Measurements from ENCODE around the gene CLCN3. TPM values are rescaled to one million over a fixed set of nuclear protein-coding genes. Genes with fewer than 3 reads are reported as not detected.

Gene CLCN3
- total and polyA plus RNA-seq, 2 of the 13 experiments (the other 11 are each of a cell fraction or from before 2014, with no cell fraction given), result 13.6 to 23.7 TPM

DNA sequence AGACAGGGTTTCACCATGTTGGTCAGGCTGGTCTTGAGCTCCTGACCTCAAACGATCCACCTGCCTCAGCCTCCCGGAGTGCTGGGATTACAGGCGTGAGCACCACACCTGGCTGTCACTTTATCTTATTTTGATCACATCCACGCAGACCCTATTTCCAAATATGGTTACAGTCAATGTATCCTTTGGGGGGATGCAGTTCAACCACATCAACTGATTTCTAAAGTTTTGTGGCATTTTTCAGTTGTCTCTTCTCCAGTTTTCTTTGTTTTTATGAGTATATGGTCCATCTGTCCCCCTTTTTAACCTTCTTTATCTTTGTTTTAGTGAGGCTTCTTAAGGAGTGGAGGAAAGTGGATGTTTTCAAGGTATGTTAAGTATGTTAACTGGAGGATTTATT, 141.5 kb downstream of the CLCN3 start:
- Histone ChIP-seq H3K9ac (ENCODE audit: insufficient read depth, low read depth, low read length) (no peak overlapping the region), H4K20me1 (ENCODE audit: insufficient read depth, low read length) (no peaks in the 10 kb centered on the region), H3K79me2 (ENCODE audit: insufficient read depth, low read length) (no peaks in the 10 kb centered on the region), H3K9me3 (ENCODE audit: low read length) (no peaks in the 10 kb centered on the region), H3K4me2 (ENCODE audit: low read depth, low read length) (no peak overlapping the region), H3K36me3 (replicated peaks in 1 of 2; ENCODE audit: control insufficient read depth in 1 of 2, insufficient read depth in 2 of 2, low read length in 2 of 2) (no peaks in the 10 kb centered on the region), H3K27me3 (ENCODE audit: control insufficient read depth in 1 of 2, insufficient read depth in 2 of 2, low read length in 2 of 2) (no peaks in the 10 kb centered on the region; a peak in 1 of 5 replicates), H3K4me3 (replicated peaks in 1 of 3; ENCODE audit: insufficient read depth in 1 of 3, low read depth in 2 of 3, low read length in 3 of 3) (no peak overlapping the region), H2AFZ (ENCODE audit: low read length) (no peak overlapping the region), H3K27ac (ENCODE audit: extremely low read length, insufficient read depth, low read length) (no peak overlapping the region), H3K4me1 (ENCODE audit: insufficient read depth, low read length) (peaks cover 10% of the 10 kb centered on the region)
- no peak for ATAC-seq
- TF ChIP-seq ZNF260 (CRISPR knock-in tag; IDR thresholded peaks at IDR 0.05; ENCODE audit: borderline replicate concordance, low read depth) (no peak), ZNF510 (CRISPR knock-in tag; IDR thresholded peaks at IDR 0.05; ENCODE audit: low read depth) (no peak), SATB2 (CRISPR knock-in tag; IDR thresholded peaks at IDR 0.05) (no peak), ZNF546 (CRISPR knock-in tag; conservative IDR thresholded peaks at IDR 0.05) (no peak)
- TF ChIP-seq, protein P1, sequence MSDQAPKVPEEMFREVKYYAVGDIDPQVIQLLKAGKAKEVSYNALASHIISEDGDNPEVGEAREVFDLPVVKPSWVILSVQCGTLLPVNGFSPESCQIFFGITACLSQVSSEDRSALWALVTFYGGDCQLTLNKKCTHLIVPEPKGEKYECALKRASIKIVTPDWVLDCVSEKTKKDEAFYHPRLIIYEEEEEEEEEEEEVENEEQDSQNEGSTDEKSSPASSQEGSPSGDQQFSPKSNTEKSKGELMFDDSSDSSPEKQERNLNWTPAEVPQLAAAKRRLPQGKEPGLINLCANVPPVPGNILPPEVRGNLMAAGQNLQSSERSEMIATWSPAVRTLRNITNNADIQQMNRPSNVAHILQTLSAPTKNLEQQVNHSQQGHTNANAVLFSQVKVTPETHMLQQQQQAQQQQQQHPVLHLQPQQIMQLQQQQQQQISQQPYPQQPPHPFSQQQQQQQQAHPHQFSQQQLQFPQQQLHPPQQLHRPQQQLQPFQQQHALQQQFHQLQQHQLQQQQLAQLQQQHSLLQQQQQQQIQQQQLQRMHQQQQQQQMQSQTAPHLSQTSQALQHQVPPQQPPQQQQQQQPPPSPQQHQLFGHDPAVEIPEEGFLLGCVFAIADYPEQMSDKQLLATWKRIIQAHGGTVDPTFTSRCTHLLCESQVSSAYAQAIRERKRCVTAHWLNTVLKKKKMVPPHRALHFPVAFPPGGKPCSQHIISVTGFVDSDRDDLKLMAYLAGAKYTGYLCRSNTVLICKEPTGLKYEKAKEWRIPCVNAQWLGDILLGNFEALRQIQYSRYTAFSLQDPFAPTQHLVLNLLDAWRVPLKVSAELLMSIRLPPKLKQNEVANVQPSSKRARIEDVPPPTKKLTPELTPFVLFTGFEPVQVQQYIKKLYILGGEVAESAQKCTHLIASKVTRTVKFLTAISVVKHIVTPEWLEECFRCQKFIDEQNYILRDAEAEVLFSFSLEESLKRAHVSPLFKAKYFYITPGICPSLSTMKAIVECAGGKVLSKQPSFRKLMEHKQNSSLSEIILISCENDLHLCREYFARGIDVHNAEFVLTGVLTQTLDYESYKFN (CRISPR knock-in tag; conservative IDR thresholded peaks at IDR 0.05), result no peak
- TF ChIP-seq, protein P2, sequence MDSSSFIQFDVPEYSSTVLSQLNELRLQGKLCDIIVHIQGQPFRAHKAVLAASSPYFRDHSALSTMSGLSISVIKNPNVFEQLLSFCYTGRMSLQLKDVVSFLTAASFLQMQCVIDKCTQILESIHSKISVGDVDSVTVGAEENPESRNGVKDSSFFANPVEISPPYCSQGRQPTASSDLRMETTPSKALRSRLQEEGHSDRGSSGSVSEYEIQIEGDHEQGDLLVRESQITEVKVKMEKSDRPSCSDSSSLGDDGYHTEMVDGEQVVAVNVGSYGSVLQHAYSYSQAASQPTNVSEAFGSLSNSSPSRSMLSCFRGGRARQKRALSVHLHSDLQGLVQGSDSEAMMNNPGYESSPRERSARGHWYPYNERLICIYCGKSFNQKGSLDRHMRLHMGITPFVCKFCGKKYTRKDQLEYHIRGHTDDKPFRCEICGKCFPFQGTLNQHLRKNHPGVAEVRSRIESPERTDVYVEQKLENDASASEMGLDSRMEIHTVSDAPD (CRISPR knock-in tag; IDR thresholded peaks at IDR 0.05), result no peak
- BruUV-seq (replicated peaks), result no TSS peak
- intact Hi-C loops (cut with micrococcal nuclease; ENCODE audit: unreplicated experiment), result no loop called here
- no peak for FAIRE-seq
- ChIA-PET CTCF (ENCODE audit: low intra/inter-chr PET ratio, low total read pairs) (no interaction called here), POLR2A (no interaction called here)
- in situ Hi-C loops (cut with HindIII; ENCODE audit: extremely low pct_ligation_motif_present, low pct_unique_long_range_greater_than_20kb), result no loop called here
- no peak for DNase-seq (ENCODE audit: low spot score)
- 35% methylated on average over 4 of the region's 4 CpGs for WGBS (ENCODE audit: low lambda C conversion rate)

All from HepG2 (cell line).